ENCODE data around the gene AARS2.

GRCh38 chr6:44311767-44312166 is 1.4 kb downstream of the AARS2 start:
- TF ChIP-seq CTCF (IDR thresholded peaks at IDR 0.05) (no peak), POLR2A (IDR thresholded peaks at IDR 0.05) (no peak)

Data from body of pancreas (tissue), 4 donors.